Kidney (tissue), 14 donors: ENCODE measurements around the gene IPO11. TPM values are rescaled to one million over a fixed set of nuclear protein-coding genes. Genes with fewer than 3 reads are reported as not detected.

Experiments
- DNase-seq, 5 donors: peaks; one replicate each; pipeline ENCODE4 v3.0.0-alpha.2; 2013 to 2020
- FAIRE-seq: peaks from 2 replicates; lab custom pipeline; 2012; peaks lifted over from hg19 to GRCh38; lab: Jason Lieb, UNC
- H3K27ac ChIP-seq, 2 donors: one replicate each; pipeline ENCODE4 v1.7.0; 2013; ENCODE audit warnings: low read depth in 2 of 2, low read length in 2 of 2, inconsistent platforms in 1 of 2
- H3K27me3 ChIP-seq: one replicate; pipeline ENCODE4 v1.7.1; 2013; ENCODE audit warnings: low read length, inconsistent platforms; ENCODE audit not compliant: control insufficient read depth, insufficient read depth
- H3K36me3 ChIP-seq, 3 donors: one replicate each; pipeline versions ENCODE4 v1.7.0 to v1.7.1; 2013; ENCODE audit warnings: low read length in 3 of 3, control low read depth in 1 of 3, inconsistent platforms in 1 of 3; ENCODE audit not compliant: insufficient read depth in 3 of 3, control insufficient read depth in 2 of 3
- H3K4me1 ChIP-seq, 3 donors: one replicate each; pipeline versions ENCODE4 v1.7.0 to v1.7.1; 2013; ENCODE audit warnings: low read length in 3 of 3, inconsistent platforms in 1 of 3, low read depth in 1 of 3; ENCODE audit not compliant: control insufficient read depth in 2 of 3, insufficient read depth in 2 of 3
- H3K4me3 ChIP-seq, 3 donors: one replicate each; pipeline versions ENCODE4 v1.7.0 to v1.8.1; 2013; ENCODE audit warnings: low read length in 3 of 3, control low read depth in 1 of 3, inconsistent platforms in 1 of 3
- H3K9ac ChIP-seq, 3 donors: one replicate each; pipeline versions ENCODE4 v1.7.0 to v1.7.1; 2013; ENCODE audit warnings: low read length in 3 of 3, control low read depth in 1 of 3, inconsistent platforms in 1 of 3
- H3K9me3 ChIP-seq, 3 donors: one replicate each; pipeline versions ENCODE4 v1.7.0 to v1.7.1; 2013; ENCODE audit warnings: low read length in 3 of 3, control low read depth in 1 of 3, inconsistent platforms in 1 of 3; ENCODE audit not compliant: control insufficient read depth in 2 of 3, insufficient read depth in 1 of 3
- CTCF ChIP-seq: IDR thresholded peaks from 3 replicates; pipeline ENCODE4 v1.5.1; 2012; ENCODE audit warnings: mild to moderate bottlenecking, moderate library complexity, borderline replicate concordance; ENCODE audit not compliant: insufficient read depth; ENCODE audit errors: extremely low read depth
- intact Hi-C: fragments of 100-400 bp; cut with DNase I; formaldehyde crosslinking; loops from one replicate; pipeline ENCODE4 v1.11.1; 2022
- polyA plus RNA-seq: library from polyadenylated mRNA; stranded (reverse); fragments of 350-450 nt; fragmentation: Illumina TruSeq; extraction: RNeasy Lipid Tissue Mini Kit (QIAGEN cat#74804); gene quantifications from one replicate; pipeline ENCODE4 v1.2.3, GENCODE V29; 2014; ENCODE audit warnings: low read depth, low replicate concordance; ENCODE audit not compliant: insufficient read depth
- total RNA-seq: library from RNA; stranded (reverse); fragmentation: NEBNext Ultra II Directional; extraction: Animal tissue kit (Norgen Biotek cat#: 25700); gene quantifications from one replicate; pipeline ENCODE4 v1.2.1, GENCODE V29; 2021
- donor health status: control.
- donor health status: control.
- donor health status: control.
- donor health status: control.
- donor health status: control.
- donor health status: DM: yes; HTN: yes; CAD: no.
- donor health status: Normal renal cell carcinoma (clear cell type).

Gene IPO11
- total and polyA plus RNA-seq, 2 donors from 2014 or later, result 18.5 to 36.1 TPM

DNA sequence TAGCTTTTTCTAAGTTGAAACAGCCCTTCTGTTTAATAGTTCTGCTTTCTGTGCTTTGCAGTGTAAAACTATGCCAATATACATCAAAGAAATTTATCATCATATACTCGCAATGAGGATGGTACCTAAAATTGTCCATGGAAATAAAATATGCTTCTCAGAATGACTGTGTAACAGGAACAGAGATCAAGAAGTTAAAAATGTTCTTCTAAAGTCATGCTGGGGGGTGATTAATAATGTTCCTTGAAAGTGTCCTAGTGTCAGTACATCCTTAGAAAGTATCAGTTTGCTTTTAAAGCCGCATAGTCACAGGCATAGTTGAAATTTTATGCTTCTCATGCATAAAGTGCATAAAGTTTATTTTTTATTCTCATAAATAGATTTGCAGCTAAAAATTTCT, 162.0 kb downstream of the IPO11 start:
- intact Hi-C loops, result no loop called here
- TF ChIP-seq CTCF, result no peak
- Histone ChIP-seq H3K4me1 (no peaks in the 10 kb centered on the region), H3K9ac (no peak overlapping the region), H3K27ac (no peak overlapping the region), H3K36me3 (no peaks in the 10 kb centered on the region), H3K4me3 (no peak overlapping the region), H3K27me3 (no peaks in the 10 kb centered on the region), H3K9me3 (no peaks in the 10 kb centered on the region)
- FAIRE-seq, result no peak
- no peak for DNase-seq

GRCh38 chr5:62575066-62575465, 162.5 kb downstream of the IPO11 start:
- DNase-seq (no peak), FAIRE-seq (no peak)
- H3K27me3 ChIP-seq, result no peaks in the 10 kb centered on the region
- no peak overlapping the region for H3K4me3 ChIP-seq
- intact Hi-C loops, result no loop called here
- no peak overlapping the region for H3K9ac ChIP-seq
- no peaks in the 10 kb centered on the region for H3K36me3 ChIP-seq
- H3K4me1 ChIP-seq, result no peaks in the 10 kb centered on the region
- H3K9me3 ChIP-seq, result no peaks in the 10 kb centered on the region
- H3K27ac ChIP-seq, result no peak overlapping the region
- TF ChIP-seq CTCF, result no peak

- no peak overlapping the region for H3K9ac ChIP-seq
- no peaks in the 10 kb centered on the region for H3K4me1 ChIP-seq
- intact Hi-C loops, result no loop called here
- peaks cover 0 to 2% (median 0%) of the 10 kb centered on the region in 3 donors for H3K36me3 ChIP-seq
- no peak overlapping the region for H3K27ac ChIP-seq
- no peaks in the 10 kb centered on the region for H3K9me3 ChIP-seq
- no peak for TF ChIP-seq CTCF
- H3K27me3 ChIP-seq, result no peaks in the 10 kb centered on the region
- DNase-seq, result no peak
- FAIRE-seq, result no peak
- H3K4me3 ChIP-seq, result no peak overlapping the region
Measured at GRCh38 chr5:62575489-62575888, 162.9 kb downstream of the IPO11 start.

- Histone ChIP-seq H3K27me3 (no peaks in the 10 kb centered on the region), H3K4me1 (no peaks in the 10 kb centered on the region), H3K9ac (no peak overlapping the region), H3K4me3 (no peak overlapping the region), H3K27ac (no peak overlapping the region), H3K36me3 (peaks cover 0 to 2% (median 0%) of the 10 kb centered on the region in 3 donors), H3K9me3 (no peaks in the 10 kb centered on the region)
- DNase-seq, result no peak
- intact Hi-C loops, result no loop called here
- TF ChIP-seq CTCF, result no peak
- no peak for FAIRE-seq
Measured at GRCh38 chr5:62576570-62577170, 164.1 kb downstream of the IPO11 start.
